ENCODE data around the gene PSMD4. TPM values are rescaled to one million over a fixed set of nuclear protein-coding genes. Genes with fewer than 3 reads are reported as not detected.
A peak's percentile ranks its signal among the peaks of the same experiment; 100 is the strongest.
"Not testable (repeated sequence)": the region's sequence is repeated elsewhere in the genome, so short reads cannot be mapped to it uniquely, and the experiment has no call there.

PSMD4 gene
- 146 and 170 TPM in 2 replicates for total RNA-seq (ENCODE audit: low replicate concordance)
- long read RNA-seq, transcript PSMD4-202 (10 exons, 1,350 nt), result major isoform, 431 of 521 reads
- long read RNA-seq, transcript PSMD4-201 (10 exons, 1,333 nt), result minor isoform, 31 of 521 reads
- long read RNA-seq, partial matches to known transcripts, result 14 of 521 reads
- long read RNA-seq, other reads (novel, unspliced or antisense), result 44 of 521 reads

- TF ChIP-seq, protein P1, sequence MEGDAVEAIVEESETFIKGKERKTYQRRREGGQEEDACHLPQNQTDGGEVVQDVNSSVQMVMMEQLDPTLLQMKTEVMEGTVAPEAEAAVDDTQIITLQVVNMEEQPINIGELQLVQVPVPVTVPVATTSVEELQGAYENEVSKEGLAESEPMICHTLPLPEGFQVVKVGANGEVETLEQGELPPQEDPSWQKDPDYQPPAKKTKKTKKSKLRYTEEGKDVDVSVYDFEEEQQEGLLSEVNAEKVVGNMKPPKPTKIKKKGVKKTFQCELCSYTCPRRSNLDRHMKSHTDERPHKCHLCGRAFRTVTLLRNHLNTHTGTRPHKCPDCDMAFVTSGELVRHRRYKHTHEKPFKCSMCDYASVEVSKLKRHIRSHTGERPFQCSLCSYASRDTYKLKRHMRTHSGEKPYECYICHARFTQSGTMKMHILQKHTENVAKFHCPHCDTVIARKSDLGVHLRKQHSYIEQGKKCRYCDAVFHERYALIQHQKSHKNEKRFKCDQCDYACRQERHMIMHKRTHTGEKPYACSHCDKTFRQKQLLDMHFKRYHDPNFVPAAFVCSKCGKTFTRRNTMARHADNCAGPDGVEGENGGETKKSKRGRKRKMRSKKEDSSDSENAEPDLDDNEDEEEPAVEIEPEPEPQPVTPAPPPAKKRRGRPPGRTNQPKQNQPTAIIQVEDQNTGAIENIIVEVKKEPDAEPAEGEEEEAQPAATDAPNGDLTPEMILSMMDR (conservative IDR thresholded peaks at IDR 0.05), result peak; percentile 39
- Mint-ChIP-seq H3K4me3 (peak within 1 kb of the TSS; percentile 99), H3K27ac (peak within 1 kb of the TSS; percentile 98), H3K4me1 (ENCODE audit: unreplicated experiment) (peaks cover 22% of the 10 kb centered on the region), H3K36me3 (peaks cover 12% of the 10 kb centered on the region), H3K27me3 (no peaks in the 10 kb centered on the region), H3K9me3 (no peaks in the 10 kb centered on the region)
- DNase-seq (ENCODE audit: extremely low spot score, unreplicated experiment), result peak; percentile 91
Observed at GRCh38 chr1:151254217-151255213, at the start of gene PSMD4. Gene PSMD4 (plus strand): TSS chr1:151254734. CDS start chr1:151254783, 49 bp downstream.

DNA sequence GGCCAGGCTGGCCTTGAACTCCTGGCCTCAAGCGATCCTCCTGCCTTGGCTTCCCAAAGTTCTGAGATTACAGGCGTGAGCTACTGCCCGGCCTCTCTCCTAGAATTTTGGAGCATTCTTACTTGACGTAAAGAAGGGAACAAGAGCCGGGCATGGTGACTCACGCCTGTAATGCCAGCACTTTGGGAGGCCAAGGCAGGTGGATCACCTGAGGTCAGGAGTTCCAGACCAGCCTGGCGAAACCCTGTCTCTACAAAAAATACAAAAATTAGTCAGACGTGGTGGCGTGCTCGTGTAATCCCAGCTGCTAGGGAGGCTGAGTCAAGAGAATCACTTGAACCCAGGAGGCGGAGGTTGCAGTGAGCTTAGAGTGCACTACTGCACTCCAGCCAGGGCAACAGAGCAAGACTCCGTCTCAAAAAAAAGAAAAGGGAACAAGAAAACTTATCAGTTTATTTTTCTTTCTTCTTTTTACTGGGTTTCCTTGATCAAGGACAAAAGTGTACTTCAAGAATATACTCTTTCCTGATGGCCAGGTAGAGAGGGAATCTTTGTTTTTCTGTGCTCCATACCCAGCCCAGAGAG is 49.1 kb upstream of the PSMD4 start:
- H3K36me3 Mint-ChIP-seq; H3K9me3 Mint-ChIP-seq; DNase-seq (ENCODE audit: extremely low spot score, unreplicated experiment); H3K27me3 Mint-ChIP-seq; H3K27ac Mint-ChIP-seq; H3K4me3 Mint-ChIP-seq; H3K4me1 Mint-ChIP-seq (ENCODE audit: unreplicated experiment): not testable (repeated sequence)

- no peak overlapping the region for H3K27ac Mint-ChIP-seq
- H3K27me3 Mint-ChIP-seq, result no peaks in the 10 kb centered on the region
- TF ChIP-seq, protein P1 (conservative IDR thresholded peaks at IDR 0.05), result no peak
- H3K4me1 Mint-ChIP-seq (ENCODE audit: unreplicated experiment), result peaks cover 14% of the 10 kb centered on the region
- H3K4me3 Mint-ChIP-seq, result no peak overlapping the region
- no peak for DNase-seq (ENCODE audit: extremely low spot score, unreplicated experiment)
- no peaks in the 10 kb centered on the region for H3K9me3 Mint-ChIP-seq
- peaks cover 20% of the 10 kb centered on the region for H3K36me3 Mint-ChIP-seq
Observed at GRCh38 chr1:151210830-151211229, 43.7 kb upstream of the PSMD4 start.

GRCh38 chr1:151211972-151212705 is 42.4 kb upstream of the PSMD4 start:
- H3K9me3 Mint-ChIP-seq, result no peaks in the 10 kb centered on the region
- H3K27me3 Mint-ChIP-seq, result no peaks in the 10 kb centered on the region
- peaks cover 19% of the 10 kb centered on the region for H3K36me3 Mint-ChIP-seq
- no peak for DNase-seq (ENCODE audit: extremely low spot score, unreplicated experiment)
- no peak overlapping the region for H3K4me3 Mint-ChIP-seq
- TF ChIP-seq, protein P1 (conservative IDR thresholded peaks at IDR 0.05), result no peak
- H3K27ac Mint-ChIP-seq, result peak overlapping the region; percentile 66
- H3K4me1 Mint-ChIP-seq (ENCODE audit: unreplicated experiment), result peaks cover 18% of the 10 kb centered on the region

- peaks cover 19% of the 10 kb centered on the region for H3K36me3 Mint-ChIP-seq
- peak overlapping the region; percentile 65 for H3K27ac Mint-ChIP-seq
- TF ChIP-seq, protein P1 (conservative IDR thresholded peaks at IDR 0.05), result no peak
- H3K9me3 Mint-ChIP-seq, result no peaks in the 10 kb centered on the region
- H3K4me3 Mint-ChIP-seq, result no peak overlapping the region
- peaks cover 18% of the 10 kb centered on the region for H3K4me1 Mint-ChIP-seq (ENCODE audit: unreplicated experiment)
- no peak for DNase-seq (ENCODE audit: extremely low spot score, unreplicated experiment)
- H3K27me3 Mint-ChIP-seq, result no peaks in the 10 kb centered on the region
Observed at GRCh38 chr1:151213560-151213959, 41.0 kb upstream of the PSMD4 start.
